ENCODE results near the gene TTLL13. TPM values are rescaled to one million over a fixed set of nuclear protein-coding genes. Genes with fewer than 3 reads are reported as not detected.
"Not testable (repeated sequence)": the region's sequence is repeated elsewhere in the genome, so short reads cannot be mapped to it uniquely, and the experiment has no call there.

TTLL13 gene
- total RNA-seq, 4 donors from 2014 or later: not detected

DNA sequence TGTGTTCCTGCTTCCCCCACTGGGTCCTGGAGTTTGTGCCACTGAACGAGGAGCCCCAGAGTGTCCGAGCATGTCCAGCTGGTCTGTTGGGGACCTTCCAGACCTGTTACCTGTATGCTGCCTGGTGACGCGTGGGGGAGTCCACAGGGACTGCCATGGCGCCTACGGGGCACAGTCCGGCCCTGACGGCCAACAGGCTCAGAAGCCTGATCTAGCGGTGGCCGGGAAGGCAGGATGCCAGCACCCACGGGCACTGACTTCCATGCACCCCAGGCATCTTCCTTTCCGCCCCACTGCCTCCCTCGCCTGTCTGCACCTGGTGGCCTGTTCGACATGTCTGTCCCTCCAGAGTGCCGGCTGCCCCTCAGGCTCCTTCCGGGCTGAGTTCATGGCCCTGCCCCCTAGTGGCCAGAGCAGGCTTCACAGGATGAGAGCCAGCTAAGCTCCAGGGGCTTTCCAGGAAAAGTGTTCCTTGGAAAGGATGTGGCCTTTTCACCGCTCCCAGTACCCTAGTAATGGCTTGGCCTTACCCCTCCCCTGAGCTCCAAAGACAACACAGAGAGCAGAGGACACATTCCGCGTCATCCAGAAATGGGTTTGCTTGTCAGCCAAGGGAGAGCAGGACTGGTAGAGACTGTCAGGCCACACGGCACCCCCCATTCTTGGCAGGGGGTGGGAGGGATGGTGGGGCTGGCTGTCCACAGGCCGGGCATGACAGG, 51.8 kb downstream of the TTLL13 start:
- intact Hi-C loops (cut with DNase I): no loop called here
- Histone ChIP-seq H3K4me1 (peaks cover 0 to 10% (median 7%) of the 10 kb centered on the region in 3 donors), H3K27ac (peak overlapping the region in 1 of 4 donors; percentile 47), H3K9me3 (no peaks in the 10 kb centered on the region), H3K4me3 (peak overlapping the region in 1 of 4 donors; percentile 19), H3K27me3 (no peaks in the 10 kb centered on the region), H3K36me3 (no peaks in the 10 kb centered on the region)
- DNase-seq: no peak
- 55 to 67% methylated on average over 12 to 16 of the region's 21 CpGs for WGBS, 2 donors
- TF ChIP-seq, protein P1, sequence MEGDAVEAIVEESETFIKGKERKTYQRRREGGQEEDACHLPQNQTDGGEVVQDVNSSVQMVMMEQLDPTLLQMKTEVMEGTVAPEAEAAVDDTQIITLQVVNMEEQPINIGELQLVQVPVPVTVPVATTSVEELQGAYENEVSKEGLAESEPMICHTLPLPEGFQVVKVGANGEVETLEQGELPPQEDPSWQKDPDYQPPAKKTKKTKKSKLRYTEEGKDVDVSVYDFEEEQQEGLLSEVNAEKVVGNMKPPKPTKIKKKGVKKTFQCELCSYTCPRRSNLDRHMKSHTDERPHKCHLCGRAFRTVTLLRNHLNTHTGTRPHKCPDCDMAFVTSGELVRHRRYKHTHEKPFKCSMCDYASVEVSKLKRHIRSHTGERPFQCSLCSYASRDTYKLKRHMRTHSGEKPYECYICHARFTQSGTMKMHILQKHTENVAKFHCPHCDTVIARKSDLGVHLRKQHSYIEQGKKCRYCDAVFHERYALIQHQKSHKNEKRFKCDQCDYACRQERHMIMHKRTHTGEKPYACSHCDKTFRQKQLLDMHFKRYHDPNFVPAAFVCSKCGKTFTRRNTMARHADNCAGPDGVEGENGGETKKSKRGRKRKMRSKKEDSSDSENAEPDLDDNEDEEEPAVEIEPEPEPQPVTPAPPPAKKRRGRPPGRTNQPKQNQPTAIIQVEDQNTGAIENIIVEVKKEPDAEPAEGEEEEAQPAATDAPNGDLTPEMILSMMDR (IDR thresholded peaks at IDR 0.05): peak in 5 of 6 experiments; percentile 48 to 86 (median 79)
- no peak for TF ChIP-seq POLR2A (IDR thresholded peaks at IDR 0.05)

DNA sequence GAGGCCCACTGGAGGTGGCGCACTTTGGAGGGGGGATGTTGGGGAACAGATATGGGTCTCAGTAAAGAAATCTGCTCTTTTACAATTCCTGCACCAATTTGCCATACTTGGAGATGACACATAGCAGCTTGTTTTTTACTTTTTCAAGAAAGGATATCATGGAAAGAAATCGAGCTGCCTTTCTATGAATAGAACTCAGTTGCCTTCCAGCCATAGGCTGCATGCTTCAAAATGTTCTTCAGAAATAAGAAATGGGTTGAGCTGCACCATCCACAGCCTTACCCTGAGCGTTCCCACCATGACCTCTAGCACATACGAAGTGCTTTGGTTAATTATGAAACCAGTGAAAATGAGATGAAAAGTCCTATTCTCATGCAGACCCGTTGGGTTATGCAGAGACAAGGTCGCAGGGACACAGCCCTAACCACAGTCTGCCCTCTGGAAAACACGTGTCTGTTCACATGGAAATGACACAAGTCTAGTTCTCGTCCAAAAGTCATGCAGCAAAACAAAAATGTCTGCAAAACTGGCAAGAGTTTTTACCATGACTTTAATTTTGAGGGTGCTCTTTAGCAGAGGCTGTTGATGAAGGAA, 52.4 kb downstream of the TTLL13 start:
- Histone ChIP-seq H3K36me3 (no peaks in the 10 kb centered on the region), H3K27ac (peak overlapping the region in 1 of 4 donors; percentile 47), H3K4me3 (no peak overlapping the region), H3K9me3 (no peaks in the 10 kb centered on the region), H3K4me1 (peaks cover 0 to 10% (median 7%) of the 10 kb centered on the region in 3 donors), H3K27me3 (no peaks in the 10 kb centered on the region)
- WGBS, 2 donors: 47 to 64% methylated on average over 7 of the region's 8 CpGs
- no peak for DNase-seq
- intact Hi-C loops (cut with DNase I): no loop called here
- TF ChIP-seq, protein P1 (IDR thresholded peaks at IDR 0.05): no peak
- no peak for TF ChIP-seq POLR2A (IDR thresholded peaks at IDR 0.05)

DNA sequence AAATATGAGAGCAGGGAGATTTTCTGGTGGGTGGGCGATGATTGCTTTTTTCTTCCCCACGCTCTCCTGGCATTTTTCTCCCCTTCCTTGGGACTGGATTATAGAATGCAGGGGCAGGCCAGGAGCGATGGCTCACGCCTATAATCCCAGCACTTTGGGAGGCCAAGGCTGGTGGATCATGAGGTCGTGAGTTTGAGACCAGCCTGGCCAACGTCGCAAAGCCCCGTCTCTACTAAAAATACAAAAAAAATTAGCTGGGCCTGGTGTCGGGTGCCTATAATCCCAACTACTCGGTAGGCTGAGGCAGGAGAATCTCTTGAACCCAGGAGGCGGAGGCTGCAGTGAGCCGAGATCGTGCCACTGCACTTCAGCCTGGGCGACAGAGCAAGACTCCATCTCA, 56.0 kb downstream of the TTLL13 start:
- H3K36me3 ChIP-seq; H3K4me3 ChIP-seq; H3K9me3 ChIP-seq; intact Hi-C loops (cut with DNase I); DNase-seq; H3K4me1 ChIP-seq; H3K27me3 ChIP-seq; H3K27ac ChIP-seq: not testable (repeated sequence)
- 87 to 93% methylated on average over 13 to 14 of the region's 14 CpGs for WGBS, 2 donors

DNA sequence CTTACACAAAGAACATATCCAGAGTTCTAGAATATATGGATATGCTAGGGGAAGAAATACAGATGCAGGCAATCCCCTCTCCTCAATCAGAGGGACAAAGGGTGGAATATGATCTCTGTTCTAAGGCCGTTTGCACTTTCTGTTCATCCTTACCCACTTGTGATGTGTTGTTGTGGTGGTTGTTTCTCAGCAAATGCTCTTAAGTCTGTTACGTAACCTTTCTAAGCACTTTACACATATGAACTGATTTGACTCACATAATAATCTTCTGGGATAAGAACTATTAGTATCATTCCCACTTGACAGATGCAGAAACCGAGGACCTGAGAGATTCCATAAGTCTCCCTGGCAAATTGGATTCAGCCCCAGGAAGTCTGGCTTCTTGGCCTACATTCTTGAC, 56.6 kb downstream of the TTLL13 start:
- no peaks in the 10 kb centered on the region for H3K36me3 ChIP-seq
- no peak overlapping the region for H3K4me3 ChIP-seq
- 67 to 86% methylated on average over 3 of the region's 3 CpGs for WGBS, 2 donors
- peaks cover 0 to 7% (median 6%) of the 10 kb centered on the region in 3 donors for H3K4me1 ChIP-seq
- no peaks in the 10 kb centered on the region for H3K27me3 ChIP-seq
- intact Hi-C loops (cut with DNase I): no loop called here
- H3K9me3 ChIP-seq: no peaks in the 10 kb centered on the region
- DNase-seq: no peak
- no peak overlapping the region for H3K27ac ChIP-seq
- TF ChIP-seq, protein P1 (IDR thresholded peaks at IDR 0.05): no peak
- no peak for TF ChIP-seq POLR2A (IDR thresholded peaks at IDR 0.05)

DNA sequence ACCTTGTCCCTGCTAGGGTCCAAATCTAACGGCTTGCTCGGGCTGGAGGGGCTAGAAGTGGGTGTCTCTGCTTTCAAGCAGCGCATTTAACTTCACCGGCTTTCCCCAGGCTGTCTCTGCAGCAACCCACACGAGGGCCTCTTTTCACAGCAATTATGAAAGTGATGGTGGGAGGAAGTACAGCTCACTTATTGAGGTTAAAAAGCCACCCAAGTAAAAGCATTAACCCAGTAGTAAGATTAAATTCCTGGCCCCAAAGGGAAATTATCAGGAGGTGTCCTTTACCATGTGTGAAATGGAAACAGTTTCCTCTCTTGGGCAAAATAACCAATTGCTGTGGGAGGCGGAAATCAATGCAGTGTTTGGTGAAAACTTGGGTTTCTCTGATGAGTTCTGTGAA, 57.2 kb downstream of the TTLL13 start:
- intact Hi-C loops (cut with DNase I): no loop called here
- 59 to 67% methylated on average over 6 of the region's 6 CpGs for WGBS, 2 donors
- TF ChIP-seq POLR2A (IDR thresholded peaks at IDR 0.05): no peak
- TF ChIP-seq, protein P1 (IDR thresholded peaks at IDR 0.05): no peak
- no peak overlapping the region for H3K27ac ChIP-seq
- no peaks in the 10 kb centered on the region for H3K9me3 ChIP-seq
- H3K4me3 ChIP-seq: no peak overlapping the region
- H3K36me3 ChIP-seq: no peaks in the 10 kb centered on the region
- H3K4me1 ChIP-seq: peaks cover 0 to under 1% (median 0%) of the 10 kb centered on the region in 3 donors
- no peaks in the 10 kb centered on the region for H3K27me3 ChIP-seq
- no peak for DNase-seq
